Large intestine (tissue), 3 donors: ENCODE results near the gene ATXN7. TPM values are rescaled to one million over a fixed set of nuclear protein-coding genes. Genes with fewer than 3 reads are reported as not detected.

Experiments
- DNase-seq, 2 donors: peaks; one replicate each; pipeline versions ENCODE4 v3.0.0 to v3.0.0-alpha.2; 2013
- H3K27ac ChIP-seq: one replicate; pipeline ENCODE4 v1.5.1; 2013; ENCODE audit warnings: low read length
- H3K27me3 ChIP-seq: 2 replicates; pipeline ENCODE4 v1.6.1; 2013; ENCODE audit warnings: low read length; ENCODE audit not compliant: control insufficient read depth, insufficient read depth
- H3K36me3 ChIP-seq: 2 replicates; pipeline ENCODE4 v1.6.1; 2013; ENCODE audit warnings: low read length; ENCODE audit not compliant: control insufficient read depth, insufficient read depth
- H3K4me1 ChIP-seq: one replicate; pipeline ENCODE4 v1.6.1; 2013; ENCODE audit warnings: low read length; ENCODE audit not compliant: control insufficient read depth, insufficient read depth
- H3K4me3 ChIP-seq: one replicate; pipeline ENCODE4 v1.5.1; 2013; ENCODE audit warnings: low read length
- H3K9me3 ChIP-seq: one replicate; pipeline ENCODE4 v1.6.1; 2013; ENCODE audit warnings: mild to moderate bottlenecking, low read depth, low read length, moderate library complexity; ENCODE audit not compliant: control insufficient read depth
- WGBS: methylation state at CpG from one replicate; pipeline ENCODE4 v1.1.5; 2013; ENCODE audit warnings: low lambda C conversion rate; ENCODE audit not compliant: insufficient coverage; 5-methylcytosine and 5-hydroxymethylcytosine counted together
- polyA plus RNA-seq: library from polyadenylated mRNA; unstranded; fragments of 120-200 nt; gene quantifications from one replicate; pipeline ENCODE4 v1.2.1, GENCODE V29; 2013

Gene ATXN7
- polyA plus RNA-seq, 1 donor, result 21.0 TPM

DNA sequence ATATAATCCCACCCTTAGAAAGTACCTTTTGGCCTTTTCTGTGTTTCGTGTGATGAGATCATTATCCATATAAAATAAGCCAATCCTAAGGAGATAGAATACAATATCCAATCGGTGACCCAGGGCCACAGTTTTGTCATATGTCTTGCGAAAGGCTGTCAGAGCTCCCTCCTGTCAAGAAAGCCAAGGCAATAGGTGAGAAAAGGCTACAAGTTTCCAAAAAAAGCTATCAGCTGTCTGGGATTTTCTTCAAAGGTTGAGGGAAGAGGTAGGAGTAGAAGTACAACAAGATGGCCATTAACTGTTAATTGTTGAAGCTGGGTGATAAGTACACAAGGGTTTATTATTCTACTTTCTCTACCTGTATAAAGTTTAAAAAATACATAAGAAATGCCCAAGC lies 155.6 kb downstream of the ATXN7 start:
- H3K36me3 ChIP-seq, result peaks cover 58% of the 10 kb centered on the region
- no CpG with 5 or more reads among the region's 3 CpGs for WGBS
- no peaks in the 10 kb centered on the region for H3K27me3 ChIP-seq
- DNase-seq, result no peak
- no peaks in the 10 kb centered on the region for H3K4me1 ChIP-seq
- H3K9me3 ChIP-seq, result no peaks in the 10 kb centered on the region
- H3K27ac ChIP-seq, result no peak overlapping the region
- no peak overlapping the region for H3K4me3 ChIP-seq

- Histone ChIP-seq H3K4me1 (no peaks in the 10 kb centered on the region), H3K4me3 (no peak overlapping the region), H3K36me3 (peaks cover 52% of the 10 kb centered on the region), H3K9me3 (no peaks in the 10 kb centered on the region), H3K27ac (no peak overlapping the region), H3K27me3 (no peaks in the 10 kb centered on the region)
- no peak for DNase-seq
- 92% methylated on average over 2 of the region's 2 CpGs for whole genome bisulfite sequencing
Observed at GRCh38 chr3:64019879-64020278, 156.2 kb downstream of the ATXN7 start.

DNA sequence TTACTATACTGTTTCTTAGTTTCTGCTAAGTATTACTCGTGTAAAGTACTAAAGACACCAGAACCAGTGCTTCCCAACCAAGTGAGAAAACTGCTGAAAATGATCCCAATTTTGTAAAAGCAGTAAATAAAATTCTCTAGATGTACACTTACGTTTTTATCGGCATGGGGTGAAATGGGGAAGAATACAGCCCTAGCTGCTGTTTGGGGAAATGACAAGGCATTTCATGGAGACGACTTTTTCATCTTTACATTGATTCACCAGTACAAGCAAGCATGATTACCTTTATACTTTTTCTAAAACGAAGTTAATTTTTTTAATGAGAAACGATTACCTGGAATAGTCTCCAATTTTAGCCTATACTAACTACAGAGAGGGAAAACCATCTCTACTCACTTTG lies 158.3 kb downstream of the ATXN7 start:
- no peak overlapping the region for H3K27ac ChIP-seq
- peaks cover 35% of the 10 kb centered on the region for H3K36me3 ChIP-seq
- H3K4me1 ChIP-seq, result no peaks in the 10 kb centered on the region
- H3K27me3 ChIP-seq, result no peaks in the 10 kb centered on the region
- no peak for DNase-seq
- H3K4me3 ChIP-seq, result peak overlapping the region; percentile 89
- 94% methylated on average over 3 of the region's 6 CpGs for WGBS
- H3K9me3 ChIP-seq, result no peaks in the 10 kb centered on the region

DNA sequence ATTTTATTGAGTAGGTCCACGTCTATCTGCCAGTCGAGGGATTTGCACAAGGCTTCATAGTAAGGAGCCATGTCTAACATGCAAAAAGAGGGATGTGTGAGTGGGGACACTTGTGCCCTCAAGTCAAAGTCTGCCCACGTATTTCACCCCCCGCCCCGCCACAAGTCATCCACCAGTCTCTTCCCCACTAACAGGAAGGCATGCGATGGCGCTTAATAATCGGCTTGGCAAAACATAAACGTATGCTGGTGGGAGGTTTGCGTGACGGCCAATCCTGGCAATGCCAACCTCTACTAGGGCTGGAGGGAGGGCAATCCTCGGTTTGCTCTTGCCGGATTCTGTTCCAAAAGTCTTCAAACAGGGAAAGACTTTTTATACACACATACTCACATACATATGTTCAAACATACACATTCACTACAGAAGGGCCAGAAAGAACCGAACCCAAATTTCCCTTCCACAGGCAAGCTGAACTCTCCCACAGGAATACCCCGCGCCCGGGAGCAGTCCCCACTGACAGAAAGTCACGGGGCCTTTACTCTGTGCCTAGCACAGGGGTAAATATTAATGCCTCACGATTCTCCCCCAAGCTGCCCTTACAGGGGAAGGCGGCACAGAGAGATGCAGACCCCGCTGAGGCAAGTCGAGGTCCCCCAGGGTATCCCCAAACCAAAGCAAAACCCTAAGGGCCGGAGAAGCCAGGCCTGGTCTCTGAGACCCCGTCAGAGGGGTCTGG lies 159.0 kb downstream of the ATXN7 start:
- Histone ChIP-seq H3K27me3 (no peaks in the 10 kb centered on the region), H3K9me3 (no peaks in the 10 kb centered on the region), H3K4me1 (no peaks in the 10 kb centered on the region), H3K27ac (peak overlapping the region; percentile 64), H3K4me3 (peak overlapping the region; percentile 89), H3K36me3 (peaks cover 29% of the 10 kb centered on the region)
- 40% methylated on average over 1 of the region's 24 CpGs for WGBS
- peak in 1 of 2 donors; percentile 30 for DNase-seq

GRCh38 chr3:64023187-64023860 lies 159.7 kb downstream of the ATXN7 start, which contains the start of gene PSMD6:
PSMD6 (minus strand) TSS chr3:64023494; CDS start chr3:64023419, 75 bp downstream.
- H3K36me3 ChIP-seq, result peaks cover 22% of the 10 kb centered on the region
- peak within 1 kb of the TSS; percentile 89 for H3K4me3 ChIP-seq
- H3K27me3 ChIP-seq, result no peaks in the 10 kb centered on the region
- H3K27ac ChIP-seq, result peak within 1 kb of the TSS; percentile 64
- no peaks in the 10 kb centered on the region for H3K9me3 ChIP-seq
- peak; percentile 72 to 92 for DNase-seq
- WGBS, result 56% methylated on average over 3 of the region's 59 CpGs
- no peaks in the 10 kb centered on the region for H3K4me1 ChIP-seq

- 50% methylated on average over 3 of the region's 5 CpGs for WGBS
- peaks cover 17% of the 10 kb centered on the region for H3K36me3 ChIP-seq
- H3K27me3 ChIP-seq, result peaks cover 3% of the 10 kb centered on the region
- no peak for DNase-seq
- no peaks in the 10 kb centered on the region for H3K4me1 ChIP-seq
- no peaks in the 10 kb centered on the region for H3K9me3 ChIP-seq
- H3K27ac ChIP-seq, result no peak overlapping the region
- H3K4me3 ChIP-seq, result no peak overlapping the region
Observed at GRCh38 chr3:64023861-64024223, 160.2 kb downstream of the ATXN7 start.

- Histone ChIP-seq H3K4me1 (no peaks in the 10 kb centered on the region), H3K27ac (no peak overlapping the region), H3K27me3 (peaks cover 10% of the 10 kb centered on the region), H3K36me3 (peaks cover 5% of the 10 kb centered on the region), H3K9me3 (no peaks in the 10 kb centered on the region), H3K4me3 (no peak overlapping the region)
- 100% methylated on average over 2 of the region's 2 CpGs for WGBS
- no peak for DNase-seq
Observed at GRCh38 chr3:64026346-64026745, 162.7 kb downstream of the ATXN7 start.

DNA sequence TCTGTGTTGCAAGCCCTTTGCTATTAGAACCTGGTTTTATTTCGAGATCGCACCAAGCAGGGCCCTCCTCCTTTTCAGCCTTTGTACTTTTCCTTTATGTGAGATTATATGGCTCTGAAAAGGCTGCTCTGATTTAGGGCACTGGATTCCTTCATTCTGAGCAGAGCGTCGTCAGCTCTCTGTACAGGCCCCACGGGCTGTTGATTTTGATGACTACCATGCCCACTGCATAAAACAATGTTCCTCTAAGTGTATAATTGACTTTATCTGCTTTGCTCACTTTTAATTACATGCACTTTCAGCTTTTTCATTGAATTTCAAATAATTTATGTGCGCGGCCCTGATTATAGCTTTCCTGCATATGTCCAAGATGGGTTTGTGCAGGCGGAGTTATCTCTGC lies 164.0 kb downstream of the ATXN7 start:
- WGBS, result 75% methylated on average over 1 of the region's 8 CpGs
- Histone ChIP-seq H3K4me3 (no peak overlapping the region), H3K9me3 (no peaks in the 10 kb centered on the region)

GRCh38 chr3:64028754-64029153 lies 165.1 kb downstream of the ATXN7 start:
- no peak overlapping the region for H3K4me3 ChIP-seq
- H3K27me3 ChIP-seq, result peaks cover 10% of the 10 kb centered on the region
- no peaks in the 10 kb centered on the region for H3K4me1 ChIP-seq
- WGBS, result no CpG with 5 or more reads among the region's 3 CpGs
- no peaks in the 10 kb centered on the region for H3K9me3 ChIP-seq
- no peak for DNase-seq
- no peak overlapping the region for H3K27ac ChIP-seq
- H3K36me3 ChIP-seq, result no peaks in the 10 kb centered on the region

More for the DNA sequence above, 164.0 kb downstream of the ATXN7 start:
- Histone ChIP-seq H3K27me3 (peaks cover 10% of the 10 kb centered on the region), H3K4me1 (no peaks in the 10 kb centered on the region), H3K36me3 (no peaks in the 10 kb centered on the region), H3K27ac (no peak overlapping the region)
- DNase-seq, result no peak

DNA sequence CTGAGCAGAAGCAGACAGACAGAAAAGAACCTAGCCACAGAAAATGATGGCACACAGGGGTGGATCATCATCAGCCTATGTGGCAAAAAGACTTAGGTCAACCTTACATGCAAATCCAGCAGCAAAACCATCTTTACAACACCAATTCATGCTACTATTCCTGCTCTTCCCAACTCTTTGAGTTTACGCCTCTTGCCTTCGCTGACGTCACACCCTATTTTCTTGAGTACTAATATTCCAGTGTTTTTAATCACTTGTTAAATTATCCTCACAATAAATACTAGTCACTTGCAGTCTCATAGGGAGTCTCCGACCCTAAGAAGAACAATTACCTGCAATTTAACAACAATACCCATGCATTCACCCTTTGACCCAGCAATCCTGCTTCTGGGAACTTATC lies 165.6 kb downstream of the ATXN7 start:
- Histone ChIP-seq H3K9me3 (no peaks in the 10 kb centered on the region), H3K27ac (no peak overlapping the region), H3K27me3 (peaks cover 10% of the 10 kb centered on the region), H3K4me3 (no peak overlapping the region), H3K4me1 (no peaks in the 10 kb centered on the region), H3K36me3 (no peaks in the 10 kb centered on the region)
- DNase-seq, result no peak
- no CpG with 5 or more reads among the region's 4 CpGs for WGBS
